PC-9 (cell line): ENCODE results near the gene FIG4. TPM values are rescaled to one million over a fixed set of nuclear protein-coding genes. Genes with fewer than 3 reads are reported as not detected.
A peak's percentile ranks its signal among the peaks of the same experiment; 100 is the strongest.

Experiments used
- BruUV-seq: library from RNA; stranded (reverse); fragments of 400-500 nt; replicated peaks from 2 replicates; lab custom pipeline; 2021; lab: Mats Ljungman, UMichigan
- CTCF ChIA-PET: fragments of 300-600 bp; sonication (Branson Sonifier 250); formaldehyde crosslinking; loops from one replicate; lab custom pipeline; 2022; ENCODE audit warnings: antibody characterized with exemption; lab: Charles Lee
- POLR2A ChIA-PET: fragments of 300-600 bp; sonication (Branson Sonifier 250); formaldehyde crosslinking; loops from one replicate; lab custom pipeline; 2022; ENCODE audit warnings: antibody characterized with exemption; ENCODE audit not compliant: unreplicated experiment; lab: Charles Lee
- DNase-seq, 2 experiments: peaks; one replicate each; pipeline versions ENCODE4 v3.0.0 to v3.0.0-alpha.2; 2015 to 2022; ENCODE audit warnings: mixed read lengths in 1 of 2
- H2AFZ ChIP-seq: fragments of 200-600 bp; sonication (generic); 2 replicates; pipeline ENCODE4 v1.8.1; 2017; ENCODE audit warnings: antibody characterized with exemption
- H3F3A ChIP-seq: fragments of 200-600 bp; sonication (generic); 2 replicates; pipeline ENCODE4 v1.8.1; 2017; ENCODE audit warnings: antibody characterized with exemption, mild to moderate bottlenecking, low read depth; ENCODE audit not compliant: insufficient read depth
- H3K27ac ChIP-seq: fragments of 200-600 bp; sonication (generic); 2 replicates; pipeline ENCODE4 v1.6.1; 2016; ENCODE audit warnings: mixed run types
- H3K27me3 ChIP-seq: fragments of 200-600 bp; sonication (generic); 2 replicates; pipeline ENCODE4 v1.6.1; 2016; ENCODE audit warnings: low read depth, mixed run types; ENCODE audit not compliant: insufficient read depth
- H3K36me3 ChIP-seq: fragments of 200-600 bp; sonication (generic); 2 replicates; pipeline ENCODE4 v1.6.1; 2016; ENCODE audit warnings: low read depth, mixed run types
- H3K4me1 ChIP-seq: fragments of 200-600 bp; sonication (generic); replicated peaks from 2 replicates; pipeline ENCODE4 v1.6.1; 2016; ENCODE audit warnings: mixed run types; ENCODE audit not compliant: insufficient read depth
- H3K4me2 ChIP-seq: fragments of 200-600 bp; sonication (generic); 2 replicates; pipeline ENCODE4 v1.6.1; 2017; ENCODE audit warnings: mixed run types
- H3K4me3 ChIP-seq: fragments of 200-600 bp; sonication (generic); 2 replicates; pipeline ENCODE4 v1.6.1; 2016; ENCODE audit warnings: mixed run types
- H3K79me2 ChIP-seq: fragments of 200-600 bp; sonication (generic); 2 replicates; pipeline ENCODE4 v1.6.1; 2017; ENCODE audit warnings: low read depth, mixed run types
- H3K9me2 ChIP-seq: fragments of 200-600 bp; sonication (generic); 2 replicates; pipeline ENCODE4 v1.8.1; 2017; ENCODE audit warnings: mild to moderate bottlenecking; ENCODE audit not compliant: insufficient read depth
- H3K9me3 ChIP-seq: fragments of 200-600 bp; sonication (generic); 2 replicates; pipeline ENCODE4 v1.8.1; 2016; ENCODE audit warnings: low read depth; ENCODE audit not compliant: insufficient read depth
- H4K20me1 ChIP-seq: fragments of 200-600 bp; sonication (generic); 2 replicates; pipeline ENCODE4 v1.8.1; 2017; ENCODE audit not compliant: insufficient read depth
- CTCF ChIP-seq: fragments of 200-600 bp; sonication (generic); conservative IDR thresholded peaks from 2 replicates; pipeline ENCODE4 v1.6.1; 2017; ENCODE audit warnings: mixed run types, antibody characterized with exemption, mild to moderate bottlenecking, moderate library complexity
- EZH2 ChIP-seq: fragments of 200-600 bp; sonication (generic); IDR thresholded peaks from 2 replicates; pipeline ENCODE4 v1.8.0; 2017; ENCODE audit warnings: antibody characterized with exemption, low read depth
- intact Hi-C: fragments of 100-400 bp; cut with micrococcal nuclease; formaldehyde crosslinking; loops from one replicate; pipeline ENCODE4 v1.10.0; 2022; ENCODE audit not compliant: unreplicated experiment
- total RNA-seq: library from RNA; stranded (reverse); gene quantifications from 2 replicates; pipeline ENCODE4 v1.2.3, GENCODE V29; 2021

The FIG4 gene
- total RNA-seq, 1 experiment from 2014 or later: 16.5 TPM

GRCh38 chr6:109783250-109783986 lies 92.3 kb downstream of the FIG4 start:
- Histone ChIP-seq H3K79me2 (no peaks in the 10 kb centered on the region), H3K27ac (no peak overlapping the region), H3K4me2 (no peak overlapping the region), H3K36me3 (no peaks in the 10 kb centered on the region), H3K9me3 (no peaks in the 10 kb centered on the region), H4K20me1 (no peaks in the 10 kb centered on the region), H3K27me3 (no peaks in the 10 kb centered on the region), H3K4me3 (no peak overlapping the region), H3K9me2 (no peaks in the 10 kb centered on the region), H2AFZ (no peak overlapping the region), H3F3A (no peaks in the 10 kb centered on the region), H3K4me1 (no peaks in the 10 kb centered on the region)
- TF ChIP-seq EZH2: no peak
- TF ChIP-seq CTCF: 0 out of 2 replicates have a peak, but pooled peaks have one; percentile 20
- CTCF ChIA-PET: interaction anchor here (0.6 kb wide), 1 partner anchor 57 kb away, joined by 4 read pairs; no protein-coding TSS in a partner anchor
- intact Hi-C loops: no loop called here
- POLR2A ChIA-PET: no interaction called here
- no peak for DNase-seq
- BruUV-seq: no TSS peak

- CTCF ChIA-PET: no interaction called here
- no TSS peak for BruUV-seq
Observed at GRCh38 chr6:109787312-109787711, 96.2 kb downstream of the FIG4 start.

GRCh38 chr6:109788687-109789086 lies 97.6 kb downstream of the FIG4 start:
- no peaks in the 10 kb centered on the region for H3K36me3 ChIP-seq
- POLR2A ChIA-PET: no interaction called here
- no peaks in the 10 kb centered on the region for H4K20me1 ChIP-seq
- no peaks in the 10 kb centered on the region for H3K9me2 ChIP-seq
- intact Hi-C loops: no loop called here
- H3K4me2 ChIP-seq: no peak overlapping the region
- no TSS peak for BruUV-seq
- no peaks in the 10 kb centered on the region for H3K9me3 ChIP-seq
- no peaks in the 10 kb centered on the region for H3K79me2 ChIP-seq
- no peak overlapping the region for H3K27ac ChIP-seq
- peaks cover 30% of the 10 kb centered on the region for H3K4me1 ChIP-seq
- no peak overlapping the region for H3K4me3 ChIP-seq
- TF ChIP-seq EZH2 (no peak), CTCF (no peak)
- CTCF ChIA-PET: no interaction called here
- DNase-seq: no peak
- H3F3A ChIP-seq: no peaks in the 10 kb centered on the region; the same call in 1 of the 2 replicates
- H2AFZ ChIP-seq: no peak overlapping the region
- no peaks in the 10 kb centered on the region for H3K27me3 ChIP-seq

More at GRCh38 chr6:109787312-109787711, 96.2 kb downstream of the FIG4 start:
- DNase-seq: no peak
- intact Hi-C loops: no loop called here
- Histone ChIP-seq H4K20me1 (no peaks in the 10 kb centered on the region), H3K9me3 (no peaks in the 10 kb centered on the region), H3K27me3 (no peaks in the 10 kb centered on the region), H3K79me2 (no peaks in the 10 kb centered on the region), H3K9me2 (no peaks in the 10 kb centered on the region), H3K27ac (no peak overlapping the region), H3K36me3 (no peaks in the 10 kb centered on the region), H3K4me1 (peaks cover 20% of the 10 kb centered on the region), H3F3A (no peaks in the 10 kb centered on the region), H3K4me2 (no peak overlapping the region), H3K4me3 (no peak overlapping the region), H2AFZ (no peak overlapping the region)
- no peak for TF ChIP-seq EZH2
- TF ChIP-seq CTCF: no peak
- POLR2A ChIA-PET: no interaction called here
